Urinary bladder (tissue), 4 donors: ENCODE measurements around the gene MYMK. TPM values are rescaled to one million over a fixed set of nuclear protein-coding genes. Genes with fewer than 3 reads are reported as not detected.

Experiments
- DNase-seq: peaks from one replicate; pipeline ENCODE4 v3.0.0-alpha.2; 2015; ENCODE audit errors: extremely low spot score
- H3K27ac ChIP-seq: one replicate; pipeline ENCODE4 v1.5.1; 2013; ENCODE audit warnings: low read depth, mild to moderate bottlenecking, moderate library complexity
- H3K36me3 ChIP-seq: one replicate; pipeline ENCODE4 v1.6.1; 2013; ENCODE audit warnings: mild to moderate bottlenecking, moderate library complexity; ENCODE audit not compliant: insufficient read depth
- H3K4me1 ChIP-seq: one replicate; pipeline ENCODE4 v1.6.1; 2013; ENCODE audit warnings: mild to moderate bottlenecking, moderate library complexity; ENCODE audit not compliant: insufficient read depth
- H3K4me3 ChIP-seq: one replicate; pipeline ENCODE4 v1.5.1; 2013; ENCODE audit warnings: low read depth, low read length
- WGBS: extraction: QIAGEN DNeasy Blood & Tissue Kit; methylation state at CpG from one replicate; pipeline ENCODE4 v1.1.7; 2013; 5-methylcytosine and 5-hydroxymethylcytosine counted together
- polyA plus RNA-seq: library from polyadenylated mRNA; stranded (reverse); fragments of 200-250 nt; gene quantifications from one replicate; pipeline ENCODE4 v1.2.3, GENCODE V29; 2013
- total RNA-seq: library from RNA; depleted of rRNA; stranded (reverse); fragments of >200 nt; gene quantifications from one replicate; pipeline ENCODE4 v1.2.3, GENCODE V29; 2014
- donor health status: healthy with polysubstance abuse.
- donor health status: healthy.

MYMK gene
- total and polyA plus RNA-seq, 2 donors = 1.2 TPM; not detected in 1

- no peak for DNase-seq
- H3K4me1 ChIP-seq = peaks cover 4% of the 10 kb centered on the region
- H3K36me3 ChIP-seq = no peaks in the 10 kb centered on the region
- WGBS = 83% methylated on average over 13 of the region's 13 CpGs
- H3K4me3 ChIP-seq = no peak overlapping the region
- H3K27ac ChIP-seq = no peak overlapping the region
These were observed 19.5 kb downstream of the MYMK start for GRCh38 chr9:133505186-133505830.

GRCh38 chr9:133502112-133502511, 22.6 kb downstream of the MYMK start:
- H3K4me3 ChIP-seq = no peak overlapping the region
- H3K4me1 ChIP-seq = no peaks in the 10 kb centered on the region
- no peak overlapping the region for H3K27ac ChIP-seq
- no peak for DNase-seq
- 99% methylated on average over 1 of the region's 1 CpG for WGBS
- H3K36me3 ChIP-seq = no peaks in the 10 kb centered on the region

GRCh38 chr9:133499892-133500270, 24.9 kb downstream of the MYMK start:
- no peak for DNase-seq
- H3K27ac ChIP-seq = no peak overlapping the region
- H3K4me1 ChIP-seq = no peaks in the 10 kb centered on the region
- H3K4me3 ChIP-seq = no peak overlapping the region
- H3K36me3 ChIP-seq = no peaks in the 10 kb centered on the region
- 75% methylated on average over 12 of the region's 12 CpGs for WGBS

- 41% methylated on average over 19 of the region's 19 CpGs for WGBS
- Histone ChIP-seq H3K4me1 (no peaks in the 10 kb centered on the region), H3K27ac (peak overlapping the region; percentile 33), H3K36me3 (no peaks in the 10 kb centered on the region), H3K4me3 (no peak overlapping the region)
- no peak for DNase-seq
These were observed 25.4 kb downstream of the MYMK start for GRCh38 chr9:133499132-133499891.

- Histone ChIP-seq H3K4me1 (no peaks in the 10 kb centered on the region), H3K4me3 (no peak overlapping the region), H3K27ac (no peak overlapping the region), H3K36me3 (no peaks in the 10 kb centered on the region)
- DNase-seq = no peak
- whole genome bisulfite sequencing = 61% methylated on average over 35 of the region's 35 CpGs
These were observed 27.6 kb downstream of the MYMK start for GRCh38 chr9:133496861-133497842.

GRCh38 chr9:133495327-133496293, 29.1 kb downstream of the MYMK start:
- H3K4me3 ChIP-seq = no peak overlapping the region
- no peaks in the 10 kb centered on the region for H3K36me3 ChIP-seq
- no peak overlapping the region for H3K27ac ChIP-seq
- 92% methylated on average over 24 of the region's 24 CpGs for WGBS
- DNase-seq = no peak
- H3K4me1 ChIP-seq = no peaks in the 10 kb centered on the region

- Histone ChIP-seq H3K4me1 (no peaks in the 10 kb centered on the region), H3K36me3 (no peaks in the 10 kb centered on the region), H3K27ac (no peak overlapping the region), H3K4me3 (no peak overlapping the region)
- no peak for DNase-seq
- WGBS = 69% methylated on average over 24 of the region's 24 CpGs
These were observed 30.0 kb downstream of the MYMK start for GRCh38 chr9:133494636-133495326.

GRCh38 chr9:133493845-133494540, 30.8 kb downstream of the MYMK start:
- no peak for DNase-seq
- Histone ChIP-seq H3K36me3 (no peaks in the 10 kb centered on the region), H3K4me1 (no peaks in the 10 kb centered on the region), H3K4me3 (no peak overlapping the region), H3K27ac (no peak overlapping the region)
- WGBS = 91% methylated on average over 23 of the region's 23 CpGs

GRCh38 chr9:133493428-133493827, 31.3 kb downstream of the MYMK start:
- 89% methylated on average over 11 of the region's 11 CpGs for WGBS
- H3K36me3 ChIP-seq = no peaks in the 10 kb centered on the region
- H3K27ac ChIP-seq = no peak overlapping the region
- H3K4me3 ChIP-seq = no peak overlapping the region
- H3K4me1 ChIP-seq = no peaks in the 10 kb centered on the region
- DNase-seq = no peak

- no peak overlapping the region for H3K27ac ChIP-seq
- no peak overlapping the region for H3K4me3 ChIP-seq
- no peaks in the 10 kb centered on the region for H3K4me1 ChIP-seq
- no peak for DNase-seq
- no peaks in the 10 kb centered on the region for H3K36me3 ChIP-seq
- WGBS = 67% methylated on average over 33 of the region's 33 CpGs
These were observed 32.4 kb downstream of the MYMK start for GRCh38 chr9:133492061-133493021.

- H3K27ac ChIP-seq = no peak overlapping the region
- H3K4me3 ChIP-seq = no peak overlapping the region
- H3K36me3 ChIP-seq = no peaks in the 10 kb centered on the region
- no peak for DNase-seq
- no peaks in the 10 kb centered on the region for H3K4me1 ChIP-seq
- WGBS = 93% methylated on average over 8 of the region's 8 CpGs
These were observed 33.2 kb downstream of the MYMK start for GRCh38 chr9:133491656-133491925.
